Activated T-helper 1 cell treated with anti-CD3 and anti-CD28 coated beads, Interleukin-2, amount 50 U/mL, for 16 hours (primary cell): ENCODE results near the gene SAP25.

ENCODE experiments used
- DNase-seq, 2 donors: peaks; one replicate each; pipeline ENCODE4 v3.0.0-alpha.2; 2020; ENCODE audit warnings: low read depth in 1 of 2, low spot score in 1 of 2

The SAP25 gene

DNA sequence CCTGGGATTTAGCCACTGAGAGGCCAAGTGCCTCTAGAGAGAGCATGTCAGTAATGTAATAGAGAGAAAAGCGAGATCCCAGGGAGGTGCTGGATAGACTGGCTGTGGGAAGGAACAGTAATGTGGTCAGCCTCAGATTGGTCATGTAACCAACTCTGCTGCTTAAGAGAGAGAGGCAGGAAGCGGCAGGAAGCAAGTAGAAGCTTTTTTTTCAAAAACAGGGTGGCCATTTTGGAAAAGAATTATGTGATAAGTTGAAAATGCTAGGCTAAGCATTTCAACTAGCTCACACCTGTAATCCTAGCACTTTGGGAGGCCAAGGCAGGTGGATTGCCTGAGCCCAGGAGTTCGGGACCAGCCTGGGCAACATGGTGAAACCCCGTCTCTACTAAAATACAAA, 24.7 kb upstream of the SAP25 start:
- no peak for DNase-seq

- no peak for DNase-seq
Observed at GRCh38 chr7:100595188-100595587, 21.5 kb upstream of the SAP25 start.

GRCh38 chr7:100591596-100591995, 17.9 kb upstream of the SAP25 start:
- DNase-seq, result no peak

- no peak for DNase-seq
Observed at GRCh38 chr7:100590077-100590737, 16.5 kb upstream of the SAP25 start.

DNA sequence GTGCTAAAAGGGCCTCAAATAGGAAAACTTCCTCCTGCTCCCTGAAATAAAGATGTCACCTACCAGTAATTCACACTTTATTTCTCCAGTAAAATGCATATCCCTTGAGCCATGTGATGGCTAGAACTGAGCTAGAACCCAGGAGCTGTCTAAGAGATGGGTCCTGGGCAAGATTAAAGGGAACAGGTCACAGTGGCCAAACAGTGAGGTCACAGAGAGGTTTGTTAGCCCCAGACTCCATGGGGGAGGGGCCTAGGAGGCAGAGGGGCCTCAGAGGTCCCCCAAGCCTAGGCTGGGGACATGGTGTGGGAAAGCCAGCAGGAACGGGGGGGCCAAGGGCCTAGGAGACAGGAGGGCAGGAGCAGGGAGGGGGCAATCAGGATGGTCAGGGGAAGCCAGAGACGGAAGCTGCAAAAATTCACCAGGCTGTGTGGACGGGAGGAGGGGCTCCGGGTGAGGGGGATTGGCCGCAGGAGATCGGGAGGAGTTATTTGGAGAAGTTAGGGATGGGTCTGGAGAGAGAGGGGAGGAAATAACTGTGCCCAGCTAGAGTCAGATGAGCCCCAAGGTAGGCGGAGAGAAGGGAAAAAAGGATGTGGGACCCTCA, 15.7 kb upstream of the SAP25 start:
- no peak for DNase-seq

DNA sequence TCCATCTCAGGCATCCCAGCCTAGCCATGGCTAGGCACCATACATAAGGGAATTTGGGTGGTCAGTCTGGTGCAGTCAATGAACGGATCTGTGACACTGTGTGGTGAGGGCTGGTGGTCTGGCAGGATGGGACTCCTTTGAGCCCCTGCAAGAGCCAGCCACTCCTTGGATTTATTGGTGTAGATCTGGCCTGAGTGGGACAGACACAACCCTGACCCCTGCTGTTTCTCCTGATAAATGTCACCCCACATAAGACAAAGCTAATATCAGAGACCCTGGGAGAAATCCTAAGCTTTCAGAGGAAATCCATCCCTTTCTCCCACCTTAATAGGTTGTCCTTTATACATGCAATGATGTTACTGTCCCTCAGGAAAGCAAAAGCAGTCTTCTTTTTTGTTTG, 14.7 kb upstream of the SAP25 start:
- DNase-seq, result no peak

DNA sequence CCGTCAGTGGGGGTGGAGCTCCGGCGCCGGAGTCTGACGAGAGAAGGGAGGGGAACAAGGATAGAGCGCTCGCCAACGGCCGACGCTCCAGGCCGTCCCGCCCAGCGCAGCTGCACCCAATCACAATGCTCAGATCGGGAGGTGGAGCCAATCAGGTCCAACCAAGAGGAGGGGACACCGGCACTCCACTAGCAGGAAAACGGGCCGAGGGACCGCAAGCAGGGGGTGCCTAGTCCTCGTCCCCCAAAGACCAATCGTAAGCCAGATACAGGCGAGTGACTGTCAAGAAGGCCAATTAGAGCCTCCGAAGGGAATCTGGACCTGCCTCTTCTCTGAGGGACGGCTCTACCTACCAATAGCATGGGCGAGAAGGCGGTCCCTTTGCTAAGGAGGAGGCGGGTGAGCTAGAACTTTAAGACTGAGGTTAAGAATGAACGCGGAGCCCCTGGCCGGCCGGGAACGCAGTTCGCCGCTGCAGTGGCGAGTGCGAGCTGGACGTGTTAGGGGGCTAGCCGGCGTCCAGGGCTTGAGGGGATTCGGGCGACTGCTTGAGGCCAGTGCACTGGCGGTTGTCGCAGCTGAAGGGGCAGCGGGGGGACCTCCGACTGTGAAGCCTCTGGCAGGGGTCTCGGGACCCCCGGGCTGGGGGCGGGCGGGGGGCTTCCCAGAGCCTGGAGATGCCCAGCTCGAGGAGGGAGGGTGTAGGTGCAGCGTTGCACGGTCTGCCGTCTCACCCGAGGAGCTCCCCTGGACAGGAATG, 12.7 kb upstream of the SAP25 start, which contains the start of gene FBXO24:
FBXO24 (plus strand) TSS at position 63 of the 760 bp plus-strand sequence; CDS start at position 361, 298 bp downstream.
- DNase-seq, result peak; percentile 99

- peak; percentile 36 to 52 for DNase-seq
Observed at GRCh38 chr7:100585511-100586265, 12.0 kb upstream of the SAP25 start, which contains the start of gene LRCH4. TSS of gene LRCH4 (minus strand) at chr7:100586129. CDS start at chr7:100586100, 29 bp downstream.

- no peak for DNase-seq
Observed at GRCh38 chr7:100584683-100585510, 11.2 kb upstream of the SAP25 start.

DNA sequence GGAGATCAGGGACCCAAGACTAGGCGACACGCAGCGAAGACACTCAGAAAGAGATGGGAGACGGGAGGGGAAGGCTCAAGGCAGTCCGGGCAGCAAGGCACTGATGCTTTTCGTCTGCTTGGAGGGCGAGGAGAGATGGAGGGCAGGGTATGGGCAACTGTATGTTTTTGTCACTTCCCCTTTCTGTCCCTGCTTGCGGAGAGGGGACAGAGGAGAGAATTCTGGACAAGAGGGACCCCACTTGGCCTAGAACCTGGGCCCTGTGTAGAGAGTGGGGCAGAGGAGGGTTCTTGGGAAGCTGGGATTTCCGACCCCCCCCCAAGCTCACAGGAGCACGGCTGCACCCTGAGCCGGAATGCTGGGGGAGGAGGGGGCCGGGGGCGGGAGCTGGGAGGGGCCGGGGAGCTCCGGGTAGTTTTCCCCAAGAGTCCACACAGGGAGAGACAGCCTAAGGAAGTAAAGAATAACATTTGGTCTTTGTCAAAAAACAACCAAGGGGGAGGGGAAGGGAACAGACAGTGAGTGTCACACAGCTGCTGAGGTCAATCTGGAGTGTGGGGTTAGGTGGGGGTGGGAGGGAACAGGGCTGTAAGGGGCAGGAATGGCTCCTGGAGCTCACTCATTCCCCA, 10.5 kb upstream of the SAP25 start:
- DNase-seq, result no peak

GRCh38 chr7:100583132-100584053, 9.7 kb upstream of the SAP25 start:
- peak; percentile 35 to 46 for DNase-seq

GRCh38 chr7:100582650-100583049, 8.9 kb upstream of the SAP25 start:
- no peak for DNase-seq

DNA sequence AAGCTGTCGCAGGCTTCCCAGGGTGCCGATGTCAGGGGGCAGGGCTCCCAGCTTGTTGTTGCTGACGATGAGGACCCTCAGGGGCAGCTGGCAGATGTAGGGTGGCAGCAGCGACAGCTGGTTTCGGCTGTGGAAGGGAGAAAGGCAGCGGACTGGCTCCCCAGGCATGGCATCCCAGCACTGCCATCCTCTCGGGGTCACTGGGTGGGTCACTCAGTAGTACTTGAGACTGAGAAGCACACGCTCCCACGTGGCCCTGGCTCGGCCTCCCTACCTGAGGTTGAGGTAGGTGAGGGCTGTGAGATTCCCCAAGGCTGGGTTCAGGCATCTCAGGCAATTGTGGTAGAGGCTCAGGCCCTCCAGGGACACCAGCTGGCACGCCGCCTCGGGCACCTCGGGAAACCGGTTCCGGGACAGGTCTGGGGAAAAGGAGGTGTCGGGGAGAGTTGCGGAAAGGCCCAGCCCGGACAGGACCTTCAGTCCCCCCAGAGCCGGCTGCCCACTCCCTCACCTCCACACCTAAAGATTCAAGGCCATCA, 8.4 kb upstream of the SAP25 start:
- DNase-seq, result no peak

GRCh38 chr7:100580466-100581283, 7.0 kb upstream of the SAP25 start:
- DNase-seq, result no peak

DNA sequence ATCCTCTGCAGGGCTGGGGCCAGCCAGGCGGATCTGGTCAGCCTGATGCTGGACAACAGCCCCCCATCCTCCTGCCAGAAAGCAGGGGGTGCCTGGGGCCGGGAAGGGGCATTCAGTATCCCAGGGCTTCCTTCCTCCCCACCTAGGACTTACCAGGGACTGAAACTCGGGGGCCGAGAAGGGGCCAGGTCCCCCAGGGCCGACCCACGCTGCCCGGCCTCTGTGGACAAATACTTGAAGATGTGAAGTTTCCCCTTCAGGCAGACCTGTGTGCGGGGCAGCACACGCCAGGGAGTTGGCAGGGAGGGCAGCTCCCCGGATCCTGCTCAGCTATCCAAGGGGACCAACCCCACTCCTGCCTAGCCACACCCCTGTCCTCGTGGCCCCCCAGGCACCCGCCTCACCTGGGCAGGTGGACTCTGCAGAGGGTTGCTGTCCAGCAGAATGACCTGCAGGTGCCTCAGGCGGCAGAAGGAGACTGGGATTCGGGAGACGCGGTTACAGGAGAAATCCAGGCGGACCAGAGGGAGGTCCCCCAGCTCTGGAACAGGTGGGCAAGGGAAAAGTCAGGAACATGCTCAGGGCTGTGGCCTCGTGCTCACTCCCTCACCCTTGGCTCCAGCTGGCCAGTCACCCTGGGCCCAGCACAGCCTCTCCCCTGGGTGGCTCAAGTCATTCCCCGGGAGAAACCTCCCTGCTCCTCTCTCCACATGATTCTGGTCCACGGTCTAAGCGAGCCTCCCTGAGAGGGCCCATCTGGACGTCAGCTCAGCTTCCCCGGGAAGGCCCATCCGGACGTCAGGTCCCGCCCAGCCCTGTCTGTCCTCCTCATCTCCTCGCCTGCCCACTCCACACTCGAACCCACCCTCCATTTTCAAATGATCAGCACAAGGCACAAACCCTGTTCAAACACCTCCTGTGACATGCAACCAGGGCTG, 4.8 kb upstream of the SAP25 start:
- no peak for DNase-seq

DNA sequence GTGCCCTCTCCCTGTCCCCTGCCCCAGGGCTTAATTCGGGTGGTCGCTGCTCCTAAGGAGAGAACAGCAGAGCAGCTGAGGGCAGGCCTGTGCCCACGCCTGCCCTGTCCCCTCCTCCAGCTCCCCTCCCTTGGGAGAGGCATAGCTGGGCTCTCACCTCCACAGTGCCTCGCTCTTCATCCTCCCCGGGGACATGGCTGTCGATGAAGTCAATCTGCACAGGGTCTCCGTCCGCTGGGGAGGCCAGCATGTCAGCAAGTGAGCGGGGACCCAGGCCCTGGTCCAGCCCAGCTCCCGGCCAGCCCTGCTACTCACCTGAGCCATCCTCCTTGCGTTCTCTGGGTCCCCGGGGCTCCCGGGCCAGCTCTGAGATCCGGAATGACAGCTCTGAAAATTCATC, 3.8 kb upstream of the SAP25 start:
- no peak for DNase-seq

DNA sequence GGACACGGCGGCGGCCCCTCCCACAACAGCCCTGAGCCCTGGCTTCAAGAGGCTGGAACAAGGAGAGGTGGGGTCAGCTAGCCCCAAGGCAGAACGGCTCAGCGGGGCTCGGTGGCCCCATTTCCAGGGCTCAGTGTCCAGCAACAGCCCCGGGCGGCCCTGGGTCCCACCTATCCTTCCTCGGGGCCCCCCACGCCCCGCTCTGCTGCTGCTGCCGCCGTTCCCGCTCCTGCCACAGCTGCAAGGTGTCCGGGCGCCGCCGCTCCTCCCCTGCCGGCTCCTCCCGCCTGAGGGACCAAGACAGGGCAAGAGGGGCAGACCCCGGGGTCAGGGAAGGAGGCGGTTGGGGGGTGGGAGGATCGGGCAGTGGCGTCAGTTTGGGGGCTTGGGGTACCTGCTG, 3.4 kb upstream of the SAP25 start:
- no peak for DNase-seq
